Keratinocyte (primary cell): Measurements from ENCODE around the gene SDK2. TPM values are rescaled to one million over a fixed set of nuclear protein-coding genes. Genes with fewer than 3 reads are reported as not detected.

Experiments used
- DNase-seq: peaks from one replicate; pipeline ENCODE4 v3.0.0-alpha.2; 2011; ENCODE audit warnings: low read depth, missing footprints, low spot score
- FAIRE-seq: peaks from 2 replicates; lab custom pipeline; 2011; peaks lifted over from hg19 to GRCh38; lab: Jason Lieb, UNC
- H2AFZ ChIP-seq: 2 replicates; pipeline ENCODE4 v1.6.0; 2012; ENCODE audit warnings: low read length, control low read depth, inconsistent platforms; ENCODE audit not compliant: control insufficient read depth
- H3K27ac ChIP-seq: 2 replicates; pipeline ENCODE4 v1.5.1; 2011; ENCODE audit warnings: low read length; ENCODE audit not compliant: control insufficient read depth, insufficient read depth
- H3K27me3 ChIP-seq: 3 replicates; pipeline ENCODE4 v1.6.0; 2011; ENCODE audit warnings: low read length; ENCODE audit not compliant: control insufficient read depth, insufficient read depth; ENCODE audit errors: extremely low read depth
- H3K36me3 ChIP-seq, 2 experiments: 2 replicates in 1 of 2; 3 replicates in 1 of 2; pipeline ENCODE4 v1.5.1; 2011; ENCODE audit warnings: low read length in 2 of 2, mild to moderate bottlenecking in 1 of 2; ENCODE audit not compliant: control insufficient read depth in 2 of 2, insufficient read depth in 2 of 2; ENCODE audit errors: extremely low read depth in 1 of 2
- H3K4me1 ChIP-seq: 3 replicates; pipeline ENCODE4 v1.5.1; 2011; ENCODE audit warnings: low read length; ENCODE audit not compliant: control insufficient read depth, insufficient read depth; ENCODE audit errors: extremely low read depth
- H3K4me2 ChIP-seq: 3 replicates; pipeline ENCODE4 v1.6.0; 2011; ENCODE audit warnings: low read depth, low read length; ENCODE audit not compliant: control insufficient read depth, insufficient read depth; ENCODE audit errors: extremely low read depth
- H3K4me3 ChIP-seq, 3 experiments: fragments of 200-600 bp in 1 of 3; sonication (generic) in 1 of 3; 2 replicates in 2 of 3; 3 replicates in 1 of 3; pipeline ENCODE4 v1.5.1; 2011 to 2016; ENCODE audit warnings: low read length in 3 of 3, mild to moderate bottlenecking in 3 of 3, control low read depth in 2 of 3, inconsistent platforms in 1 of 3, low read depth in 1 of 3, mixed read lengths in 1 of 3, mixed run types in 1 of 3, moderate library complexity in 1 of 3; ENCODE audit not compliant: control insufficient read depth in 2 of 3, insufficient read depth in 2 of 3; ENCODE audit errors: extremely low read depth in 1 of 3
- H3K79me2 ChIP-seq: 2 replicates; pipeline ENCODE4 v1.6.0; 2012; ENCODE audit warnings: low read length; ENCODE audit not compliant: control insufficient read depth, insufficient read depth
- H3K9ac ChIP-seq: 3 replicates; pipeline ENCODE4 v1.6.0; 2011; ENCODE audit warnings: low read length; ENCODE audit not compliant: control insufficient read depth, insufficient read depth; ENCODE audit errors: extremely low read depth
- H3K9me1 ChIP-seq: 3 replicates; pipeline ENCODE4 v1.6.0; 2011; ENCODE audit warnings: low read length; ENCODE audit not compliant: control insufficient read depth, insufficient read depth; ENCODE audit errors: extremely low read depth
- H3K9me3 ChIP-seq: 2 replicates; pipeline ENCODE4 v1.5.1; 2012; ENCODE audit warnings: low read depth, low read length; ENCODE audit not compliant: control insufficient read depth
- H4K20me1 ChIP-seq: 3 replicates; pipeline ENCODE4 v1.6.0; 2011; ENCODE audit warnings: low read length; ENCODE audit not compliant: control insufficient read depth, insufficient read depth; ENCODE audit errors: extremely low read depth
- CTCF ChIP-seq, 3 experiments: IDR thresholded peaks in 1 of 3; conservative IDR thresholded peaks in 1 of 3; optimal IDR thresholded peaks in 1 of 3; 2 replicates in 2 of 3; 3 replicates in 1 of 3; pipeline versions ENCODE3 to v1.5.1; 2011; ENCODE audit warnings: low read length in 3 of 3, mild to moderate bottlenecking in 3 of 3, moderate library complexity in 2 of 3, control low read depth in 1 of 3, inconsistent platforms in 1 of 3; ENCODE audit not compliant: insufficient read depth in 2 of 3; ENCODE audit errors: extremely low read depth in 1 of 3
- EZH2 ChIP-seq: IDR thresholded peaks from one replicate; pipeline ENCODE4 v1.6.1; 2012; ENCODE audit warnings: inconsistent platforms, mild to moderate bottlenecking, low read length, moderate library complexity
- dilution Hi-C: fragments of 300-500 bp; cut with MboI; formaldehyde crosslinking; loops from one replicate; pipeline ENCODE4 v1.7.0; 2020; ENCODE audit warnings: low sequenced_read_pairs; ENCODE audit not compliant: extremely low pct_ligation_motif_present
- polyA plus RNA-seq, 5 experiments: library from polyadenylated mRNA; depleted of rRNA in 3 of 5; stranded (reverse) in 3 of 5; stranded (forward) in 1 of 5; unstranded in 1 of 5; fragments of >200 nt; gene quantifications; 1 replicate in 1 of 5; 2 replicates in 3 of 5; 3 replicates in 1 of 5; pipeline versions ENCODE4 v1.2.1 to v1.2.3, GENCODE V29; 2011 to 2012; ENCODE audit warnings: missing spikeins in 2 of 5, low read depth in 1 of 5, low replicate concordance in 1 of 5

The SDK2 gene
- polyA plus RNA-seq, 1 donor (not counting 4 experiments of a cell fraction or from before 2014, with no cell fraction given) = 1.8 TPM

DNA sequence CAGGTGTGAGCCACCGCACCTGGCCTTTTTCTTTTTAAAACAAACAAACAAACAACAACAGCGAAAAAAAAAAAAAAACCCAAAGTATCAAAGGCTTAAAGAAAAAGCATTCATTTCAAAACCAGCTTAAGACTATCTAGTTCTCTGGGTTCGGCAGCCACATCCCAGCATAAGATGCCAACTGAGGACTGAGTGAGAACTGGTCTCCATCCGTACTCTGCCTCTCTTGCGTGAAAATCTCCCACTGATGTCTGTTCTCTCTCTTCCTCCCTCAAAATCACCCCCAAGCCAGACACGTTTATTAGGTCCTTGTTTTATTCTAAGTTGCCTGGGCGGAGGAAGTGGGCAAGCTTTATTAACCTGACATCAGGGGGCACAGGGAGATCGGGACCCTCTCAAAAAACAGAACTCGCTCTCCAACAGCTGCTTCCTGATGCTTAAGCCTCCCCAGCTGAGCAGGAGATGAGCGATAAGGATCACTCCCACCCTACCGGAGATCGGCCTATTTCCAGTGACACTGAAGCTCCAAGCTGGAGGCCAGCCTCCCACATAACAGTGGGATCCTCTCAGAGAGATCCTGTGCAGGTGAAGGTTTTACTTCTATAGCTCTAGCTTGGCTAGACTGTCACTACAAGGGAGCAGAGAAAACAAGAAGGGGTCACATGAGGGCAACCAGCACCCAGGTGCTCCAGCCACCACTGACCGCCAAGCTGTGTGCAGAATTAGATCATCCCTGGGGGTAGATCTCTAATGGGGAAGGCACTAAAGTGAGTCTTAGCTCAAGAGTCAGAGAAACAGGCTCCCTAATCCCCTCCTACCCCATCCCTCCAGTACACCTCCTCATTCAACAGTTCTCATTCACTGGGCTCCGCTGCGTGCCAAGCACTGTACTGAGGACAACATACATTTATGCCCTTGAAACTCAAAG is 346.0 kb downstream of the SDK2 start:
- Histone ChIP-seq H3K9ac (no peak overlapping the region), H3K4me1 (peaks cover 10% of the 10 kb centered on the region), H3K4me2 (no peak overlapping the region), H3K27ac (no peak overlapping the region), H3K9me3 (no peaks in the 10 kb centered on the region), H3K4me3 (no peak overlapping the region), H3K27me3 (no peaks in the 10 kb centered on the region), H3K36me3 (no peaks in the 10 kb centered on the region), H3K9me1 (no peaks in the 10 kb centered on the region), H3K79me2 (peaks cover 14% of the 10 kb centered on the region), H4K20me1 (no peaks in the 10 kb centered on the region), H2AFZ (no peak overlapping the region)
- dilution Hi-C loops = no loop called here
- no peak for TF ChIP-seq EZH2
- no peak for TF ChIP-seq CTCF (optimal IDR thresholded peaks at IDR 0.05 in 1 of 3, IDR thresholded peaks at IDR 0.05 in 1 of 3, conservative IDR thresholded peaks at IDR 0.05 in 1 of 3; ENCODE audit: extremely low read depth in 1 of 3, insufficient read depth in 2 of 3, low read length in 3 of 3)
- DNase-seq = no peak
- FAIRE-seq = no peak

DNA sequence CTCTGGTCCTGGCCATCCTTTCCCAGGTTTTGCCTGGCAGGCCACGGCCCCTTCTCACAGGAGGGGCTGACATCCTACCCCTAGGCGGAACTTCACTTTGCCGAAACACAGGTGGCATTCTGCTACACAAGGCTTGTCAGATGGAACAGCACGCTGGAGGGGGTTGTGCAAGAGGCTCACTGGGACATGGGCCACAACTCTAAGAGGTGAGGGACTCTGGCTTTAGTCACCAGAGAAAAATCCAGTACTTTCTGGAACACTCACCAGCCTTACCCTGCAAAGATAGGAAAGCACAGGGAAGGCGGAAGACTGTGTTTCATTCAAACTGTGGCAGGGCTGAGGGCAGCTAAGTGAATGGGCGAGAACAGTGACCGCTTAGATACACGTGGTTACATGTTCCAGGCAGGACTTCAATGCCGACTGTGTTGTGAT is 350.7 kb downstream of the SDK2 start:
- peaks cover 3% of the 10 kb centered on the region for H3K79me2 ChIP-seq
- peaks cover 32% of the 10 kb centered on the region for H3K4me1 ChIP-seq
- H3K4me3 ChIP-seq = no peak overlapping the region
- H3K36me3 ChIP-seq = no peaks in the 10 kb centered on the region
- H3K27ac ChIP-seq = no peak overlapping the region
- H3K9ac ChIP-seq = no peak overlapping the region
- peaks cover 5% of the 10 kb centered on the region for H3K9me1 ChIP-seq
- dilution Hi-C loops = no loop called here
- no peak overlapping the region for H2AFZ ChIP-seq
- no peak for TF ChIP-seq EZH2
- TF ChIP-seq CTCF (optimal IDR thresholded peaks at IDR 0.05 in 1 of 3, IDR thresholded peaks at IDR 0.05 in 1 of 3, conservative IDR thresholded peaks at IDR 0.05 in 1 of 3; ENCODE audit: extremely low read depth in 1 of 3, insufficient read depth in 2 of 3, low read length in 3 of 3) = no peak
- H3K9me3 ChIP-seq = no peaks in the 10 kb centered on the region
- H3K4me2 ChIP-seq = no peak overlapping the region
- no peaks in the 10 kb centered on the region for H3K27me3 ChIP-seq
- peaks cover 3% of the 10 kb centered on the region for H4K20me1 ChIP-seq
- DNase-seq = no peak
- FAIRE-seq = no peak
